Prostate gland (tissue), 2 donors: ENCODE results near the gene TLR8. TPM values are rescaled to one million over a fixed set of nuclear protein-coding genes. Genes with fewer than 3 reads are reported as not detected.

ENCODE experiments used
- DNase-seq: peaks from one replicate; pipeline ENCODE4 v3.0.0-alpha.2; 2019; ENCODE audit warnings: low spot score
- H3K27ac ChIP-seq, 2 donors: fragments of 200-600 bp; sonication (generic); 2 replicates each; pipeline ENCODE4 v1.5.1; 2017 to 2019
- H3K27me3 ChIP-seq: fragments of 200-600 bp; sonication (generic); replicated peaks from 2 replicates; pipeline ENCODE4 v1.5.1; 2019; ENCODE audit not compliant: insufficient read depth
- H3K36me3 ChIP-seq, 2 donors: fragments of 200-600 bp; sonication (generic); 1 replicate in 1 of 2; 2 replicates in 1 of 2; pipeline versions ENCODE4 v1.5.1 to v1.8.1; 2017 to 2019
- H3K4me1 ChIP-seq: fragments of 200-600 bp; sonication (generic); replicated peaks from 2 replicates; pipeline ENCODE4 v1.5.1; 2019
- H3K4me3 ChIP-seq, 2 donors: fragments of 200-600 bp; sonication (generic); 2 replicates each; pipeline ENCODE4 v1.5.1; 2017 to 2019
- H3K9me3 ChIP-seq: fragments of 200-600 bp; sonication (generic); 2 replicates; pipeline ENCODE4 v1.5.1; 2017
- POLR2A ChIP-seq: fragments of 450-650 bp; IDR thresholded peaks from one replicate; pipeline ENCODE4 v1.6.1; 2016; ENCODE audit warnings: antibody characterized with exemption, mild to moderate bottlenecking
- POLR2AphosphoS5 ChIP-seq: sonication (generic); formaldehyde crosslinking; IDR thresholded peaks from one replicate; pipeline ENCODE4 v1.6.1; 2017; ENCODE audit warnings: antibody characterized with exemption
- WGBS: methylation state at CpG from one replicate; pipeline ENCODE4 v1.1.5; 2018; 5-methylcytosine and 5-hydroxymethylcytosine counted together
- intact Hi-C: fragments of 100-400 bp; cut with DNase I; formaldehyde crosslinking; loops from one replicate; pipeline ENCODE4 v1.14.2; 2022
- total RNA-seq, 2 donors: library from RNA; depleted of rRNA; stranded (reverse); fragments of >200 nt; gene quantifications; one replicate each; pipeline ENCODE4 v1.1.0, GENCODE V29; 2016
- TF ChIP-seq, protein P1 (sequence below), 4 experiments: fragments of 200-600 bp in 2 of 4; fragments of 450-650 bp in 2 of 4; sonication (generic) in 2 of 4; IDR thresholded peaks; 1 replicate in 3 of 4; 2 replicates in 1 of 4; pipeline ENCODE4 v1.5.1; 2016 to 2019; ENCODE audit warnings: antibody characterized with exemption in 4 of 4, mild to moderate bottlenecking in 2 of 4, moderate library complexity in 2 of 4

The TLR8 gene
- total RNA-seq, 2 donors from 2014 or later, result 0.18 to 0.57 TPM

- H3K27me3 ChIP-seq, result no peaks in the 10 kb centered on the region
- no peak for DNase-seq
- no peak overlapping the region for H3K27ac ChIP-seq
- 81% methylated on average over 5 of the region's 5 CpGs for WGBS
- intact Hi-C loops, result loop anchor here (5.0 kb wide), 1 partner anchor 73 kb away; no protein-coding TSS in a partner anchor
- H3K4me1 ChIP-seq, result no peaks in the 10 kb centered on the region
- TF ChIP-seq POLR2AphosphoS5, result no peak
- TF ChIP-seq POLR2A, result no peak
- TF ChIP-seq, protein P1, sequence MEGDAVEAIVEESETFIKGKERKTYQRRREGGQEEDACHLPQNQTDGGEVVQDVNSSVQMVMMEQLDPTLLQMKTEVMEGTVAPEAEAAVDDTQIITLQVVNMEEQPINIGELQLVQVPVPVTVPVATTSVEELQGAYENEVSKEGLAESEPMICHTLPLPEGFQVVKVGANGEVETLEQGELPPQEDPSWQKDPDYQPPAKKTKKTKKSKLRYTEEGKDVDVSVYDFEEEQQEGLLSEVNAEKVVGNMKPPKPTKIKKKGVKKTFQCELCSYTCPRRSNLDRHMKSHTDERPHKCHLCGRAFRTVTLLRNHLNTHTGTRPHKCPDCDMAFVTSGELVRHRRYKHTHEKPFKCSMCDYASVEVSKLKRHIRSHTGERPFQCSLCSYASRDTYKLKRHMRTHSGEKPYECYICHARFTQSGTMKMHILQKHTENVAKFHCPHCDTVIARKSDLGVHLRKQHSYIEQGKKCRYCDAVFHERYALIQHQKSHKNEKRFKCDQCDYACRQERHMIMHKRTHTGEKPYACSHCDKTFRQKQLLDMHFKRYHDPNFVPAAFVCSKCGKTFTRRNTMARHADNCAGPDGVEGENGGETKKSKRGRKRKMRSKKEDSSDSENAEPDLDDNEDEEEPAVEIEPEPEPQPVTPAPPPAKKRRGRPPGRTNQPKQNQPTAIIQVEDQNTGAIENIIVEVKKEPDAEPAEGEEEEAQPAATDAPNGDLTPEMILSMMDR (IDR thresholded peaks at IDR 0.05), result no peak
- no peak overlapping the region for H3K4me3 ChIP-seq
- H3K9me3 ChIP-seq, result no peaks in the 10 kb centered on the region
- no peaks in the 10 kb centered on the region for H3K36me3 ChIP-seq
These were observed 16.0 kb upstream of the TLR8 start for GRCh38 chrX:12890467-12890866.

DNA sequence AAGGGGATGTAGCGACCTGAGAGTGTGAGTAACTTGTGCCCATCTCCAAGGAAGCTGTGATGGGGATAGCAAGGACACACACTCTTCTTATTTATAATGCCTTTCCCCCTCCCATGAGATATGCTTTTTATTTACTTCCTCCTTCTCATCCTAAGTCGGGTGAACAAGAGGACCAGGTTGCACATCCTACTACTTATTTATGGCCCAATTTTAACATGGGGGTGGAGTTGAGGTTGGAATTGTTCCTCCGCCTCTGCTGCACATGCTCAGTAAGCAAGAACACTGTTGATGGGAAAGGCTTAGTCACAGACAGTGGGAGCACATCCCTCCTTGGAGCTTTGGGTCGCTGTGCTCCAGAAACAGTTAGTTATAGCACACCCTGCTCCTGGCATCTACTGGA, 15.2 kb upstream of the TLR8 start:
- DNase-seq, result no peak
- H3K36me3 ChIP-seq, result no peaks in the 10 kb centered on the region
- TF ChIP-seq, protein P1 (IDR thresholded peaks at IDR 0.05), result no peak
- no peak for TF ChIP-seq POLR2A
- intact Hi-C loops, result loop anchor here (5.0 kb wide), 1 partner anchor 74 kb away; no protein-coding TSS in a partner anchor
- H3K9me3 ChIP-seq, result no peaks in the 10 kb centered on the region
- H3K4me3 ChIP-seq, result no peak overlapping the region
- no peaks in the 10 kb centered on the region for H3K27me3 ChIP-seq
- H3K4me1 ChIP-seq, result no peaks in the 10 kb centered on the region
- no peak overlapping the region for H3K27ac ChIP-seq
- WGBS, result 94% methylated on average over 2 of the region's 4 CpGs

DNA sequence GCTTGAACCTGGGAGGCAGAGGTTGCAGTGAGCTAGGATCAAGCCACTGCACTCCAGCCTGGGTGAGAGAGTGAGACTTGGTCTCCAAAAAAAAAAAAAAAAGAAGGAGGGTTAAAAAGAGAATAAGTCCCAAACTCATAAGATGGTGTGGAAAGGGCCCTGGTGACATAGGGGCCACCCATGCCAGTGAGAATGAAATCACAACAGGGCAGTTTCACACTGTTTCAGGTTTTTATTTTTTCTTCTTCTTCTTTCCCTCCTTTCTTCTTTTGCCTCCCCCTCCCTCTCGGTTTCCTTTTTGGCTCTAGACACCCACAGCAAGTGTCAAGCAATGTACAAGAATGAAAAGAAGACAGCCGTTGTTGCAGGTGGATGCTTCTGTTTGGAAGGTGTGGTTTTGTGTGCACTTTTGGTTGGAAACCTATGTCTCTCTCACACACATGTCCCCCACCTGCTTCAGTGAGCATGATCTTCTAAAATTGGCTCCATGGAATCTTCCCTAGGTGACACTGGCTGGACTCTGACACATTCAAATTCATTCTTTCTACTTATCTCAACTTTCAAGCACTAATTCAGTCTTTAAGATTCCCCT, 14.4 kb upstream of the TLR8 start:
- Histone ChIP-seq H3K27ac (no peak overlapping the region), H3K4me1 (no peaks in the 10 kb centered on the region), H3K9me3 (no peaks in the 10 kb centered on the region), H3K36me3 (no peaks in the 10 kb centered on the region), H3K27me3 (no peaks in the 10 kb centered on the region), H3K4me3 (no peak overlapping the region)
- intact Hi-C loops, result loop anchor here (5.0 kb wide), 1 partner anchor 75 kb away; no protein-coding TSS in a partner anchor
- WGBS, result 23% methylated on average over 2 of the region's 2 CpGs
- TF ChIP-seq, protein P1 (IDR thresholded peaks at IDR 0.05), result no peak
- TF ChIP-seq POLR2A (no peak), POLR2AphosphoS5 (no peak)
- DNase-seq, result no peak

GRCh38 chrX:12892716-12893115, 13.7 kb upstream of the TLR8 start:
- H3K27ac ChIP-seq, result no peak overlapping the region
- no peaks in the 10 kb centered on the region for H3K27me3 ChIP-seq
- TF ChIP-seq, protein P1 (IDR thresholded peaks at IDR 0.05), result no peak
- TF ChIP-seq POLR2AphosphoS5 (no peak), POLR2A (no peak)
- H3K4me1 ChIP-seq, result no peaks in the 10 kb centered on the region
- no peaks in the 10 kb centered on the region for H3K36me3 ChIP-seq
- no peaks in the 10 kb centered on the region for H3K9me3 ChIP-seq
- intact Hi-C loops, result loop anchor here (5.0 kb wide), 1 partner anchor 75 kb away; no protein-coding TSS in a partner anchor
- no peak for DNase-seq
- H3K4me3 ChIP-seq, result no peak overlapping the region
- WGBS, result 89% methylated on average over 2 of the region's 2 CpGs
